ENCODE results near the gene TBC1D2.

TBC1D2 gene

DNA sequence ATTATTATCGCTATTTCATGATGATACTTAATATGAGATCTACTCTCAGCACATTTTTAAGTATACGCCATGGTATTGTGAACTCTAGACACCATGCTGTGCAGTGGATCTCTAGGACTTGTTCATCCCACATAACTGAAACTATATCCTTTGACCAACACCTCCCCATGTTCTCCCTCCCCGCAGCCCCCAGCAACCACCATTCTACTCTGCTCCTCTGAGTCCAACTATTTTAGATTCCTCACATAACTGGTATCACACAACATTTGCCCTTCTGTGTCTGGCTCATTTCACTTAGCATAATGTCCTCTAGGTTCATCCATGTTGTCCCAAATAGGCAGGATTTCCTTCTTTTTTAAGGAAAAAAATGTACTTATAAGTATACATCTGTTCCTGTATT, 6.6 kb upstream of the TBC1D2 start:
- Mint-ChIP-seq H3K4me1 (no peaks in the 10 kb centered on the region), H3K4me3 (no peak overlapping the region), H3K9me3 (no peaks in the 10 kb centered on the region), H3K36me3 (no peaks in the 10 kb centered on the region), H3K27me3 (peaks cover 1% of the 10 kb centered on the region), H3K27ac (no peak overlapping the region)
- DNase-seq (ENCODE audit: low spot score in 2 of 2) (no peak), ATAC-seq (ENCODE audit: low read depth) (no peak)

GRCh38 chr9:98260635-98261034, 5.2 kb upstream of the TBC1D2 start:
- Mint-ChIP-seq H3K9me3 (no peaks in the 10 kb centered on the region), H3K4me3 (no peak overlapping the region), H3K27ac (no peak overlapping the region), H3K4me1 (peaks cover 4% of the 10 kb centered on the region), H3K36me3 (no peaks in the 10 kb centered on the region), H3K27me3 (no peaks in the 10 kb centered on the region)
- no peak for ATAC-seq (ENCODE audit: low read depth)
- DNase-seq (ENCODE audit: low spot score in 2 of 2): no peak

DNA sequence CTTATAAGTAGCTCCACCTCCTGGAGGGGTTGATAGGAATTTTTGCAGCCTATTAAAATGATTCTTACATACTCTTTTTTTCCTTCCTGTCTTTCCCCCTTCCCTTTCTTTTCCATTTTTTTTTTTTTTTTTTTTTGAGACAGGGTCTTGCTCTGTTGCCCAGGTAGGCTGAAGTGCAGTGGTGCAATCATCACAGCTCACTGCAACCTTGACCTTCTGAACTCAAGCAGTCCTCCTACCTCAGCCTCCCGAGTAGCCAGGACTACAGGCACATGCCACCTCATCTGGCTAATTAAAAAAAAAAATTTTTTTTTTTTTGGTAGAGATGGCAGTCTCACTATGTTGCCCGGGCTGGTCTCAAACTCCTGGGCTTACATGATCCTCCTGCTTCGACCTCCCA, 4.3 kb upstream of the TBC1D2 start:
- no peaks in the 10 kb centered on the region for H3K9me3 Mint-ChIP-seq
- DNase-seq (ENCODE audit: low spot score in 2 of 2): no peak
- no peak overlapping the region for H3K4me3 Mint-ChIP-seq

GRCh38 chr9:98256756-98257155, 1.3 kb upstream of the TBC1D2 start:
- H3K4me1 Mint-ChIP-seq: peaks cover 16% of the 10 kb centered on the region
- peak in 1 of 2 donors; percentile 11 for DNase-seq (ENCODE audit: low spot score in 2 of 2)
- no peak for ATAC-seq (ENCODE audit: low read depth)

More for the DNA sequence above, 4.3 kb upstream of the TBC1D2 start:
- Mint-ChIP-seq H3K27ac (no peak overlapping the region), H3K4me1 (peaks cover 7% of the 10 kb centered on the region), H3K36me3 (no peaks in the 10 kb centered on the region), H3K27me3 (no peaks in the 10 kb centered on the region)
- no peak for ATAC-seq (ENCODE audit: low read depth)

GRCh38 chr9:98255061-98255577, 330 bp downstream of the TBC1D2 start:
- DNase-seq (ENCODE audit: low spot score in 2 of 2): no peak
- peaks cover 16% of the 10 kb centered on the region for H3K4me1 Mint-ChIP-seq
- no peaks in the 10 kb centered on the region for H3K9me3 Mint-ChIP-seq
- H3K4me3 Mint-ChIP-seq: peak overlapping the region; percentile 90
- peak; percentile 11 for ATAC-seq (ENCODE audit: low read depth)
- peaks cover 4% of the 10 kb centered on the region for H3K36me3 Mint-ChIP-seq
- H3K27ac Mint-ChIP-seq: peak overlapping the region; percentile 85
- no peaks in the 10 kb centered on the region for H3K27me3 Mint-ChIP-seq

More at GRCh38 chr9:98256756-98257155, 1.3 kb upstream of the TBC1D2 start:
- peak overlapping the region; percentile 90 for H3K4me3 Mint-ChIP-seq
- H3K36me3 Mint-ChIP-seq: no peaks in the 10 kb centered on the region
- peak overlapping the region; percentile 85 for H3K27ac Mint-ChIP-seq
- no peaks in the 10 kb centered on the region for H3K27me3 Mint-ChIP-seq
- no peaks in the 10 kb centered on the region for H3K9me3 Mint-ChIP-seq

DNA sequence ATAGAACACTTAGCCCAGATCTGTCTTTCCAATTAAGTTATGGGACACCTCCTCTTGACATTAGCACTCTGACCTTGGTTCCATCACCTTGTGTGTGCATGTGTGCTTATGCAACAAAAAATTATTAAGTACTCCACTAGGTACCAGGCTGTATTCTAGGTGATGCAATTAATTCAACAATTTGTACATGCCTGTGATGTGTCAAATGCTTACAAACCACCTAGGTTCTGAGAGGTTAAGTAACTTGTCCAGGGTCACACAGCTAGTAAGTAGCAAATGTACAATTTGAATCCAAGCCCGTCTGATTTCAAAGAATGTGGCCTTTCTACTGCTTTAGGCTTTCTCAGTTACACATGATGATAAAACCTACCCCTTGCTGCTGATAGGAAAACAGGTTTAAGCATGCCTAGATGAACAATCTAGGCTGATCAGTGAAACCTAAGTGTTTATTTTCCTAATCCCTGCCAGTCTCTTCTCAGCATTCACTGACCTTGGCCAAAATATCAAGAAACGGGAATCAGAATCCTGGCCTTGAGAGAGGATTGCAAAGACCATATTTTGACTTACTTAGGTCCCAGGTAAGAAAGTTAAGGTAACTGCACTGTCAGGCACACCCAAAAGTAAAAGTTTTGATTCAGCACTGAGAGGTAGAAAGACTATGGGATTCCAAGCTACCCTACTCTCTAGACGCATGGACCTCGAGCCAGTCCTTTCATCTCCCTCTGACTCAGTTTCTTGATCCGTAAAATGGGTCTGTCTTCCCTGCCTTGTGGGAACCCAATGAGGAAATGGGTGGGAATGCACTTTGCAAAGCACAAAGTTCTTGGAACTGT, 1.0 kb downstream of the TBC1D2 start:
- no peak for ATAC-seq (ENCODE audit: low read depth)
- Mint-ChIP-seq H3K27me3 (no peaks in the 10 kb centered on the region), H3K9me3 (no peaks in the 10 kb centered on the region), H3K36me3 (peaks cover 7% of the 10 kb centered on the region), H3K4me1 (peaks cover 16% of the 10 kb centered on the region), H3K4me3 (peak overlapping the region; percentile 90), H3K27ac (no peak overlapping the region)
- DNase-seq (ENCODE audit: low spot score in 2 of 2): no peak

DNA sequence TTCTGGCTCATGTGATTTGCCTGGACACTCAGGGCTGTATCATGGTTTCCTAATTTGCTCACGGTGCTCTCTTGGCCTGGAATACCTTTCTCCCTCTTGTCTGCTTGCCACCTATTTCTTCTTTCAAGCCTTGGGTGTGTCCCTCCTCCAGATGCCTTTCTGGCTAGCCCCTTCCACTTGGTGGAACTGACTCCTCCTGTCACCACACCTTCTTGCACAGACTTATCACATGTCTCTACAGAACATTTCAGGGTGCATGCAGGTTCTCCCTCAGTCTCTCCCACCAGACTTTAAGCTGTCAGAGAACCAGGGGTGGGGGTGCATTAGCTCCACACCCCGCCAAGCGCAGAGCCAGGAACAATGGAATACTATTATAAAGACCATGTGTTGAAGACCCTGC, 1.9 kb downstream of the TBC1D2 start:
- no peak overlapping the region for H3K27ac Mint-ChIP-seq
- ATAC-seq (ENCODE audit: low read depth): no peak

DNA sequence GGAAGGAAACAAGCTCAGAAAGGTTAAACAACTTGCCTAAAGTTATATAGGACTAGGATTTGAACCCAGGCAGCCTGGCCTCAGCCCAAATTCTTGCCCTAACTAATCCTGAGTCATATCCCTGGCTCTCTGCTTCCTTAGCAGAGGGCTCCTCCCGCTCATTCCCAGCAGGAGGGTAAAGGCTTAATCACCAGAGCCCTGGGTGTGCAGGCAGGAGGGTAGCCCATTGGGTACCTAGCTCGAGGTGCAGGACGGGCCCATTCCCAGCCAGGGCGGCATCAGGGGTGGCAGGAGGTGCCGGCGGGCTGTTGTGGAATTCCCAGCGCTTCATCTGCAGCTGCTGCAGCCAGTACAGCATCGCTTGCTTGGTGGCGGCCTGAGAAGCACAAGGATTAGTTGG, 3.9 kb downstream of the TBC1D2 start:
- no peak overlapping the region for H3K27ac Mint-ChIP-seq
- ATAC-seq (ENCODE audit: low read depth) (no peak), DNase-seq (ENCODE audit: low spot score in 2 of 2) (no peak)
- peaks cover 22% of the 10 kb centered on the region for H3K4me1 Mint-ChIP-seq
- H3K4me3 Mint-ChIP-seq: no peak overlapping the region
- peaks cover 9% of the 10 kb centered on the region for H3K36me3 Mint-ChIP-seq
- no peaks in the 10 kb centered on the region for H3K9me3 Mint-ChIP-seq
- no peaks in the 10 kb centered on the region for H3K27me3 Mint-ChIP-seq

More for the DNA sequence above, 1.9 kb downstream of the TBC1D2 start:
- H3K27me3 Mint-ChIP-seq: no peaks in the 10 kb centered on the region
- no peak for DNase-seq (ENCODE audit: low spot score in 2 of 2)
- H3K4me1 Mint-ChIP-seq: peaks cover 20% of the 10 kb centered on the region
- no peak overlapping the region for H3K4me3 Mint-ChIP-seq
- H3K9me3 Mint-ChIP-seq: no peaks in the 10 kb centered on the region
- peaks cover 9% of the 10 kb centered on the region for H3K36me3 Mint-ChIP-seq

DNA sequence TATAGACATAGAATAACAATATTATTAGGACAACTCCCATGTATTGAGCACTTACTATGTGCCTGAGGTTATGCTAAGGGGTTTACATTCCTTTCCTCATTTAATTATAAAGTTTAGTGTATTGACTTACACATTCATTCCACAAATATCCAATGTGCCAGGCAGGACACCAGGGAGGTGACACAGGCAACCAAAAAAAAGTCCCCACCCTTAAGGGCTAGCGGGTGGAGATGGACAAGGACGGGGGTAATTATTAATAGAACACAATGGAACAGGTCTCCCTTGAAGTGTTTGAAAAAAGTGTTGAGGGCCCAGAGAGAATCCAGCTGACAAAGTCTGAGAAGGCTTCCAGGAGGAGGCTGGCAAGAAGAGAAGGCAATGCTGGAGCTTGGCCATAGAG, 5.7 kb downstream of the TBC1D2 start:
- Mint-ChIP-seq H3K4me1 (peaks cover 18% of the 10 kb centered on the region), H3K27me3 (no peaks in the 10 kb centered on the region), H3K4me3 (no peak overlapping the region), H3K36me3 (peaks cover 11% of the 10 kb centered on the region), H3K27ac (no peak overlapping the region), H3K9me3 (no peaks in the 10 kb centered on the region)
- no peak for DNase-seq (ENCODE audit: low spot score in 2 of 2)
- ATAC-seq (ENCODE audit: low read depth): no peak

- DNase-seq (ENCODE audit: low spot score in 2 of 2): no peak
- Mint-ChIP-seq H3K9me3 (no peaks in the 10 kb centered on the region), H3K36me3 (peaks cover 11% of the 10 kb centered on the region), H3K4me1 (peaks cover 15% of the 10 kb centered on the region), H3K27me3 (no peaks in the 10 kb centered on the region), H3K4me3 (no peak overlapping the region), H3K27ac (no peak overlapping the region)
- no peak for ATAC-seq (ENCODE audit: low read depth)
Measured at GRCh38 chr9:98248737-98249474, 6.5 kb downstream of the TBC1D2 start.

- no peak for ATAC-seq (ENCODE audit: low read depth)
- H3K27ac Mint-ChIP-seq: no peak overlapping the region
Measured at GRCh38 chr9:98247831-98248657, 7.4 kb downstream of the TBC1D2 start.

DNA sequence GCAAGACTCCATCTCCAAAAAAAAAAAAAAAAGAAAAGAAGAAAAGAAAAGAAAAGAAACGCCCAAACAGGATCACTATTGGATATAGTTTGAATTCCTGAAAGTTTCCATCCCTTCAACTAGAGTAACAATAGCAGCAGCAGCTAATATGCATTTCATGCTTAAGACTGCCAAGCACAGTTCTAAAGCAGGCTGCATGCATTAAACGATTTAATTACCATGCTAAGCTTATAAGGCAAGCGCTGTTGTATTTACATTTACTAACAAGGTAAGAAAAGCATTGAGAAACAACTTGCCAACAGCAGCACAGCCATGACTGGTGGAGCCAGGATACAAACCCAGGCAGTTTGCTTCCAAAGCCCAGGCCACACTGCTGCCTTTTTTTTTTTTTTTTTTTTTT, 13.0 kb downstream of the TBC1D2 start:
- H3K27ac Mint-ChIP-seq: no peak overlapping the region
- no peaks in the 10 kb centered on the region for H3K27me3 Mint-ChIP-seq
- H3K36me3 Mint-ChIP-seq: peaks cover 7% of the 10 kb centered on the region

More at GRCh38 chr9:98247831-98248657, 7.4 kb downstream of the TBC1D2 start:
- Mint-ChIP-seq H3K9me3 (no peaks in the 10 kb centered on the region), H3K4me1 (peaks cover 9% of the 10 kb centered on the region), H3K36me3 (peaks cover 11% of the 10 kb centered on the region), H3K27me3 (no peaks in the 10 kb centered on the region), H3K4me3 (no peak overlapping the region)
- DNase-seq (ENCODE audit: low spot score in 2 of 2): no peak

GRCh38 chr9:98241357-98242300, 13.8 kb downstream of the TBC1D2 start:
- DNase-seq (ENCODE audit: low spot score in 2 of 2): no peak
- Mint-ChIP-seq H3K4me3 (no peak overlapping the region), H3K4me1 (peaks cover 4% of the 10 kb centered on the region), H3K9me3 (no peaks in the 10 kb centered on the region), H3K27me3 (no peaks in the 10 kb centered on the region), H3K36me3 (peaks cover 7% of the 10 kb centered on the region), H3K27ac (peak overlapping the region; percentile 26)
- no peak for ATAC-seq (ENCODE audit: low read depth)

More for the DNA sequence above, 13.0 kb downstream of the TBC1D2 start:
- no peaks in the 10 kb centered on the region for H3K9me3 Mint-ChIP-seq
- no peak overlapping the region for H3K4me3 Mint-ChIP-seq
- ATAC-seq (ENCODE audit: low read depth) (no peak), DNase-seq (ENCODE audit: low spot score in 2 of 2) (no peak)
- peaks cover 4% of the 10 kb centered on the region for H3K4me1 Mint-ChIP-seq

All from memory B cell (primary cell).